PC-9 (cell line): ENCODE measurements around the gene RDH13.

Source experiments
- CTCF ChIP-seq: fragments of 200-600 bp; sonication (generic); conservative IDR thresholded peaks from 2 replicates; pipeline ENCODE4 v1.6.1; 2017; ENCODE audit warnings: mixed run types, antibody characterized with exemption, mild to moderate bottlenecking, moderate library complexity
- EZH2 ChIP-seq: fragments of 200-600 bp; sonication (generic); IDR thresholded peaks from 2 replicates; pipeline ENCODE4 v1.8.0; 2017; ENCODE audit warnings: antibody characterized with exemption, low read depth

DNA sequence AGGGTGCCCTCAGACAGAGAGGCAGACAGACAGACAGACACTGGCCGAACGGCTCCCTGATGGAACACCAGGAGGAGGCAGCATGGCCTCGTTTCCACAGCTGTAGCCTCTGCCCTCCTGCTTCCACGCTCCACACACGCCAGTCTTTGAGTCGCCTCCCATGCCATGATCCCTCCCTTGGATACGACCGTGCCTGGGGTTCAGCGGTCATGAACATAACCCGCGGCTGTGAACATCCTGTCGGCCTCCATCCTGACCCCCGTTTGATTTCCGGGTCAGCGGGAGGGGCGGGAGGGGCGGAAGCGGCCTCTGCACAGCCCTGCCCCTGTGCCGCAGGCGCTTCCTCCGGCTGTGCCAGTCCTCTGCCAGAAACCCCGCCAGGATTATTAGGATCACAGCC lies 48.2 kb downstream of the RDH13 start:
- TF ChIP-seq CTCF (no peak), EZH2 (no peak)
